ENCODE measurements around the gene CRMP1.
A peak's percentile ranks its signal among the peaks of the same experiment; 100 is the strongest.

CRMP1 gene

DNA sequence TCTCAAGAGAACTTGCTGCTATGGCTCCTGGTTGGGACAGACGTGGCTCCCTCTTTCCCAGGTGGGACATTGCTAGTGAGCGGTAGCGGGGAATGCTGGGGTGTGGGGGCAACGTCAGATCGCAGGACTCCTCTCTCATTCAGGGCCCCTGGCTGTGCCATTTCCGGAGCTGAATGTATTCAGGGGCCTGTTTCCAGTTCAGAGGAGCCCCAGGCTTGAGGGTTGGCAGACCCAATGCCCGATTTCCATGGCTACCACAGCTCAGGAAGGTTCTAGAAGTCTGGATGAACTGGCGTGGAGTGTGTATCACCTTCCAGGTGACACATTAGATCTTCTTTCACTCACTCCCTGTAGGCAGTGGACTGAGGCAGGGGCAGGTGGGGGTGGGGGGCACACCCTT is 26.2 kb upstream of the CRMP1 start:
- DNase-seq = no peak

DNA sequence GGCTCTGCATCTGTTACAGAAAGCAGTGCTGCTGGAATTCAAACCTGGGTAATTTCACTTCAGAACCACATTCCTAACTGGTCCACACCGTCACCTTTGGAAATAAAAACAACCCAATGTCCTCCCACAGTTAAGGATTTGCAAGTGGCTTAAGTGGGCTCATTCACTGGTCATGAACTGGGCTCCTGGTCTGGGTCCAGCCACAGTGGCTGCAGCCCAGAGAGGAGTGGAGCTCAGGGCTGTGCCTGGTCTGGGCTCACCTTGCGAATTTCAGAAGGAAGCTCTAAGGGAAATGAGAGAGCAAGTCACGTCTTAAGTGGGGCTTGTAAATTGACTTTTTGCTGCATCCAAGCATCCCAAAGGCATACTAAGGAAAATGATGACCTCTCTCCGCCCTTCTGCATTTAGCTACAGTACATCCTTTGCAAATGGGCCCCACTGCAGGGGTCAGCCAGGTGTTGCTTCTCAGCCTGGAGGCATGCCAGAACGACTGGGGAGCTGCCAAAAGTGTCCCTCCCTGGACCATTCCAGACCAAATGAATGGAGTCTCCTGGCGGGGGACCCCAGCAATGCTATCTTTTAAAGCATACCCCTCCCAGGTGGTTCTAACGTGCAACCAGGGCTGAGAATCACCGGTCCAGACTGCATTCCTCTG is 25.6 kb upstream of the CRMP1 start:
- no peak for DNase-seq

DNA sequence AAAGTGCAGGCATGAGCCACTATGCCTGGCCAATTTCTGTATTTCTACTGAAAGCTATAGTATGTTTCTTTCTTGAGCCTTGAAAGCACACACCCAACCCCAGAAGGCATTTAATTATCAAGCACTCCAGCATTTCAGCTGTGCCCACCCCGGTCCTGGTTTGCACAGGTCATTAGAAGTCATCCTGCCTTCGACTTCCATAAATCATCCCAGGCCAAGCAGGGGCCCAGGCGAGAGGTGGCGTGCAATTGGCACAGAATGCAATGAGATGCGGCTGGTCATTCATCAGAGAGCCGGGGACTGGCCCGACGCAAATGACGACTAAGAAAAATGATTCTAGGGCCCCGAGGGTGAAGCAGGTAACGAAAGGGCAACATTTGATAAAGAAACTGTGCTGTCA is 24.8 kb upstream of the CRMP1 start:
- DNase-seq = no peak

DNA sequence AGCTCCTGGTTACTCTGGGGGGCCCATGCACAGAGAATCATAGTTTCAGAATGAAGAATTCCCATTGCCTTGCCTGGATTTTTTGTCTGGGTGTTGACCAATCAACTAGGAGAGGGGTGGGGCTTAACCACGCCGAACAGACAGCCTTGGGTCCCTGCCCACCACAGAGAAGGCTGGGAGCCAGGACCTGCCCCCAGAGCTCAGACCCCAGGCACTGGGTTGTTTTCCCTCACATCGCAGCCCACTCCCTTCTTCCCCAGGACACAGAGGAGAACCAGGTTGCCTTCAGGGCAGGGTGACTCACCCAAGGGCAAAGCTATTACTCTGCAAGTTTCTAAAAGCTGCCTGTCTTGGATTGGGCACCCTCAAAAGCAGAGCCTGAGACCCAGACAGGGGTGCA is 23.3 kb upstream of the CRMP1 start:
- DNase-seq = no peak

DNA sequence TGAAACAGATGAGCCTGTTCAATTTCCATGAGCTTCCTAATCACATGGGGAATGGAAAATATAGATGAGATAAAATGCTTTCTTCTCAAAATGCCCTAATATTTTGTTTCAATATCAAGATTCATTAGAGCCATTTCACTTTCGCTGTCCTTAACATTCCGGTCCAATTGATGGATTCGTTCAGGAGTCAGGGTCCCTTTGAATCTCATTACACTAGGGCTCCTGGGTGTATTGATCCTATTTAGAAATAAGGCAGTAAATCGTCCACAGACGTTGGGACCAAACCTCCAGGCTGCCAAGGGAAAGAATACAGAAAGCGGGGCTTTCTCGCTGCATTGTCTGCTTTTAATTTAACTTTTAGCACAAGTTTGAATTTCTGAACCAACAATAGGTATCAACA is 20.6 kb upstream of the CRMP1 start:
- no peak for DNase-seq

DNA sequence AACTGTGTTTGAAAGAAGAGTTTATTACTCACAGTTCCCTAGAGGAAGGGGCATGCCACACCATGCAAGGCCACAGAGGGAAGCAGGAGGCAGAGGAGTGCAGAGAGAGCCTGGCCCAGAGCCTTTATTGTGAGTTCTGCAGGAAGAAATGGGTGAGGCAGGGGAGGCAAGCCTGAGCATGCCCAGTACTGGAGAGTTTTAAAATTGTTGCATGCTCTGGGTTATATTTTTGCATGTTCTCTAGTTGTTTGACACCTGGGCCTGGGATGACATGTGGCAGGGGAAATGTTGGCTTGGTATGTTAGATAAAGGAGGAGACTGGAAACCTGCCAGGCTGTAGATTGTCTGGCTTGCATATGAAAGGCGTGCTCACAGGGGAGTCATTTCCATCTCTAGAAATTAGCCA is 19.7 kb upstream of the CRMP1 start:
- DNase-seq = no peak

DNA sequence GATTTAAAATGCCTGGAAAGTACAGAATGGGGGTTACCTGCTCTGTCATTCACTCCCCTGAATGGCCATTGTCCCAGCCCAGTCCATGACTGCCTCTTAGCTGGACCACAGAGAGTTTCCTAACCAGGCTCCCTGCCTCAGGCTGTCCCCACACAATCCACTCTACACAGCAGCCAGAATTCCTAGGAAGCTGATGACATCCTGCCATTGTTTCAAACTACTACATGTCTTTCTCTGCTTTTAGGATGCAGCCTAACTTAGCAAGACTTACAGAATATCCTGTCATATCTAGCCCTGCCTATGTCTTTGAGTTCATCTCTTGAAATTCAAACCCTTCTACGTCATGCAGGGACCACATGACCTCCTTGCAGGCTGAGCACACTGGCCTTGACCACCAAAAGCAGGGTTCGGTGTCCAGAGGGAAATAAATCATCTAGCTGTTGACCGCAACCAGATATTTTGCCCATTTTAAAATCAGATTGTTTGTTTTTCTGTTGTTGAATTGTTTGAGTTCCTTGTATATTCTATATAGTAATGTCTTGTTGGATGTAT is 16.1 kb upstream of the CRMP1 start:
- no peak for DNase-seq

DNA sequence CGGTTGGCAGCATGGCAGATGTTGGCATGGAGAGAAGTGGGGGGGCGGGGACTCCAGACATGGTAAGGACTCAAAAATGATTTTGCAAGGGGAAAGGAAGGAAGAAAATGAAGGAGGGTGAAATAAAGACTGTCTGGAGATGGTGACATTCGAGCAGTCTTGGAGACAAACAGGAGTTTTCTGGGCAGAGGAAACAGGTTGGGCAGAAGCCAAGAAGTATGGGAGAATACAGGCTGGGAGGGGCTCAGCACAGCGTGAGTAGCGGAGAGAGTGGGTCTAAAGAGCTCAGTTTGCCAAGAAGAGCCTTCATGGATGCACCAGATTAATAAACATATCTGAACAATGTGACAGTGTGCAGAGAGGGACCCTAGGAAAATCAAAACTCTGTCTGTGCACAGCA is 13.3 kb upstream of the CRMP1 start:
- DNase-seq = no peak

DNA sequence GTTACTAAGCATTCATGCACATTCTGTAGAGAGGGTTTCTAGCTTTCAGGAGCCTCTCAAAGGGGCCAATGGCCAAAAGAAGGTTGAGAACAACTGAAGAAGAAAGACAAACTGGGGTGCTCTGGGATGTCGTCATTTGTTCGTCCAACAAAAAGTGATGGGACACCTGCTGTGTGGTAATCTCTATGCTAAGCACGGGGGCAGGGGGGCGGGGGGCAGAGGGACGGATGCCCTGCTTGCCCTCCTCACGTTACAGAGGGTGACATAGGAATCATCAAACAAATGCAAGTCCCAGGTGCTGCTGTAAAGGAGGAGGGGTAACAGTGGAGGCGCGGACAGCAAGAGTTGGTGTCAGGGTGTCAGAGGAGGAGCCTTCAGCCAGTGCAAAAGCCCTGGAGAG is 12.8 kb upstream of the CRMP1 start:
- DNase-seq = no peak

DNA sequence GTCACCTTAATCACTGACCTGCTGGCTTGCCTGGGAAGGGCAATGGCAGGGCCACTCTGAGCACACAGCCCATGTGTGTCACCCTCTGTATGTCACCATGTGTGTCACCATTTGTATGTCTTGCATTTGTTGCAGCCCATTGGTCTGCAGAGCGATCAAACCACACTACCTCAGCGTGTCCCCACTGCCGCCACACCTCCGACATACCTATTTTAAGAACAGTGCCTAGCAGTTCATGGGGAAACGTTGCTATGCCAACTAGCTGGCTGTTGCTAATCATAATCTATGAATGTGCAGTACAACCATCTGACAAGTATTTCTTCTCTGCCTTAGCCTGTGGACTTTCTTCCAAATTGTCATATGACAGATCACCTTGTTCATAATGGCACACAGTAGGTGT is 8.0 kb upstream of the CRMP1 start:
- DNase-seq = no peak

DNA sequence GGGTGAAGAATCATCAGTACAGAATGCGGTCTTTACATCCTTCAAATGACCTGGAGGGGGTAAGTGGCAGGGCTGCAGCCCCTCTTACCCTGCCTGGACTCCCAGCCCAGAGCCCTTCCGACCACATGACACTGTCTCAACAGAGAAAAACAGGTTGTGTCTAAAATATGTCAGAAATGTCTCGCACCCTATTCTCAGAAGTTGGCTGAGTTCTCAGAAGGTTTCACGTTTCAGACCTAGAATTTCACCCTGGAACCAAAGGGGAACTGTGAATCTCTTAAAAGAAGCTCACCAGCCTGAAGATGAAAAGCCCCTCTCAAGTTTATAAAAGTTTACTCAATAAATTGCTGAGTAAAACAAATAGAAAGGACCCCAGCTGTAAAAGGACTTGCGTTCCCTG is 7.0 kb upstream of the CRMP1 start:
- DNase-seq = no peak

DNA sequence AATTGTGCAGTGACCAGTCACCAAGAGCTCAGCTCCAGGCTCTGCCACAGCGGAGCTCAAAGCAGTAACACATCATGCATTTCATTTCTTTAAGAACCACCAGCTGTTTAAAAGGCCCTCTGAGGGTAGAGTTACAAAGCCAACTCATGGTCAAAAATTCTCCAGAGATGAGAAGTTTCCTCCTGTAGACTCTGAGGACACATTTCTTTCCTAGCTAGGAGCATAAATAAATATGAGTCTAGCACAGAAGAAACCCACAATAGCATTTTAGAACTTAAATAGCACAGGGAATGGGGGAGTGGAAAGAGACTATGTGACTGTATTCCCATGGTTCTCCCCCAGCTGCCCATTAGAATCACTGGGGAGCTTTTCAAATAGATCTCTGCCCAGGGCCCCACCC is 6.5 kb upstream of the CRMP1 start:
- DNase-seq = no peak

DNA sequence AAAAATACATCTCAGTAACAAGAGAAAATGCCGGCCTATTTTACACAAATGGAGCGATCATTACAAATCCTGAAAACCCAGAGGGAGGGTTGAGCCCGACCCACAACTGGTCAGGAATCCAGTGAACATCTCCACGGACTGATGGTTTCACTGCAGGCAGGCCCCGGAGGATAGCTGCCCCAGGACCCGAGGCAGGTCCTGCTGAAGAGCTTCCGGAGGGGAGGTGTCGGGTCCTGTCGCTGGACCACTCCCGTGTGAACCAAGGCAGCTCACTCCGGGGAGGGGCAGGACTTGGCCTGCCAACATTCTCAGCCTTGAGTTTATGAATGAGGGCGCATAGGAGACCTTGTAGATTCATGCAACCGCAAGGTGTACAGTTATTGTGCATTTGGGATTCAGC is 4.8 kb upstream of the CRMP1 start:
- no peak for DNase-seq

DNA sequence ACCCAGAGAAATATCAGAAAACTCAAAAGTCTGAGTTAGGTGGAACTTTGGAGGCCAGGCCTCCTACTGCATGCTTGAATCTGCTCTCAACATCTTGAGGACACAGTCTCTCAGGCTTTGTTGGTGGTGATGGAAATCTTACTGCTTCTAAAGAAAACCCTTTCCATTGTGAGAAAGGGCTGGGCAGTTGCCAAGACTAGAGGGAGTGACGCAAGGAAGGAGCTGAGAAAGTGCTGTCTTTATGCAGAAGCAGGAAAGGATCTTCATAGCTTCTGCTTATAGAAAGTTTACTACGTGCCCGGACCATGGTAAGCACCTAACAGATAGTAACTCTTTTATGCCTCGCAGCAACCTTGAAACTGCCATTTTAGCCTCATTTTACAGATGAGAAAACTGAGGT is 2.4 kb upstream of the CRMP1 start:
- no peak for DNase-seq

DNA sequence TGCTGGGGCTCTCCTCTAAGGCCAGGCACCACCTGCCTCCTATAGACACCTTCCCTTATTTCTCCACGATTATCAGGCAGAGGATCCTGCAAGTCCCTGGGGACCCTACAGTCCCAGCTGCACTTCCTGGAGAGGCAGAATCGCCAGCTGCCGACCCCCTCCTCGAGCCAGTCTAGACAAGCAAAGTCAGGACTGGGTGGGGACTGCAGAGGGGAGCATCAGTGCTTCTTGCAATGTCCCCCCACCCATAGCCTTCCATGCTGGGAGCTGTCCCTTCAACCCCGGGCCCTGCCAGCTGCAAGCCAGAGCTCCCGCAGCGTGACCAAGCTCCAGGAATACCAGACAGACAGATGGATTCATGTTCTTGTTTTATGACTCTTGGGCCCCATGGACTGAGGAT is 1.4 kb upstream of the CRMP1 start:
- DNase-seq = no peak

DNA sequence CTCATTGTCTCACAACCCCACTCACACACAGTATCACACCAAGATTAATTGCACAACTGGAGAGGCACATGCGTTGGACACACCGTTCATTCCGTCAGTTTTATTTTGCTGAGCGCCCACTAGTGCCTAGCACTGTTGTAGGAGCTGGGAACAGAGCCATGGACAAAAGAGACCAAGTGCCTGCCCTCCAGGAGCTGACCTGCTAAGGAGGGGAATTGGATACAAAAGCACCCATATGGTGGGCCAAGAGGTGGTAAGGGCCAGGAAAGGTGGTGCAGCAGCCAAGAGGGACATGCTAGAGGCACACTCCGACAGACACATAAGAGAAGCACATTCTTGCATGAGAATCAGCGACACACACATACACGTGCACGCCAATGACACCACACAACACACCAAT is 705 bp upstream of the CRMP1 start:
- DNase-seq = no peak

DNA sequence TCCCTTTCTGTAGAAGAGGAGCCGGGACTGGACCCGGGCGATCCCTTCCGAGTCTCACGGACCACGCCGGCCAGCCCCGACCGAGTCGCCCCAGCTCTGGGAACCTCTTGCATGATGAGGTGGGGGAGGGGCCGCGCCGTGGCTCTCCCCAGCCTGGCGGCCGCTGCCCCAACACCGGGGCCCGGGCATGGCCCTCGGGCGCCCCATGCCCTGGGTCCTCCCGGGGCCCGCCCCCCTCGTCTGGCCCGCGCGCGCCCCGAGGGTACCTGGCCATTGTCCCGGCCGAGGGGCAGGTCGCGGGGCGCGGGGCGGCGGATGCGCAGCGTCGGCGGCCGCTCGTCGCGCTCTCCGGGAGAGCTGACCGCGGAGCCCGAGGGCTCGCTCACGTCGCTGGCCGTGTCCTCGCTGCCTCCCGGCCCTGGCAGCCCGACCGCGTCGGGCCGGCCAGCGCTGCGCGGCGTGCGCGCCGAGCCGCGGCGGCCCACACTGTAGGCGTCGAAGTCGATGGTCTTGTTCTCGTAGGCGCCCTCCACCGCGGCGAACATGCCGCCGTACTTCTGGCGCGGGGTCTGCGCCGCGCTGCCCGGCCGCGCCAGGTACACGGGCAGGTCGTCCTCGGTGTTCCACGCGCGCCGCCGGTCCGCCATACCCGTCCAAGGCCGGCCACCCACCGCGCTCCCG is 423 bp downstream of the CRMP1 start:
- DNase-seq = no peak

DNA sequence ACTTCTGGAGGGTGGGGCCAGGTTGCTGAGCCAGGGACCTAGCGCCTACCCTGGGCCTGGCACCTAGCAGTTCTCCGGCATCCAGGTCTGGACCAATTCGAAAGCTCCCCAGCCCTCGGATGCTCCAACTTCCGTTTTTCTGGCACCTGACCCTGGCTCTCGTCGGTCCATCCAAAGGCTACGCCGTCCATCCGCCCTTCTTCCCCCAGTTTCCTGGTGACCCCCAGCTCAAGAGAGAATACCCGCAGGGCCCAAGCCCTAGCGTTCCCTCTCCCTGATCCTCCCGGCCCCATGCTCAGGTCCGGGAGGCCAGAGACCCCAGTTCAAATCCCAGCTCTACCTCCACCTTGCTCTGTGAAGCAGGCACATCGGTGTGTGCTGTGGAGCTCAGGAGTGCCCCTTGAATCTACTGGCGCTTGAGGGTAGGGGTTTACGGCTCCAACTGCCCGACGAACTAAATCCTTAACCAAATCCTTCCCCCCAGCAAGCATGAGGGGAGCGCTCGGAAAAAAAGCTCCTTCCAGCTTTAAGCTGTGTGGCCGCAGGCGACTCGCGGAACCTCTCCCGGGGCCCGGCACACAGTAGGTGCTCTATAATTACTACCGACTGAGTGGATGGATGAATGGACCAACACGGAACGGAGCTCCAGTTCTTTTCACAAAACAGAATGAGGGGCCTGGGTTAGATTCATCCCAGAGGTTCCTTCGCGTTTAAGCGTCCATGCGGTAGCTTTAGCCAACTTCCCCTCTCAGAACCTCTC is 1.1 kb downstream of the CRMP1 start:
- DNase-seq = no peak

DNA sequence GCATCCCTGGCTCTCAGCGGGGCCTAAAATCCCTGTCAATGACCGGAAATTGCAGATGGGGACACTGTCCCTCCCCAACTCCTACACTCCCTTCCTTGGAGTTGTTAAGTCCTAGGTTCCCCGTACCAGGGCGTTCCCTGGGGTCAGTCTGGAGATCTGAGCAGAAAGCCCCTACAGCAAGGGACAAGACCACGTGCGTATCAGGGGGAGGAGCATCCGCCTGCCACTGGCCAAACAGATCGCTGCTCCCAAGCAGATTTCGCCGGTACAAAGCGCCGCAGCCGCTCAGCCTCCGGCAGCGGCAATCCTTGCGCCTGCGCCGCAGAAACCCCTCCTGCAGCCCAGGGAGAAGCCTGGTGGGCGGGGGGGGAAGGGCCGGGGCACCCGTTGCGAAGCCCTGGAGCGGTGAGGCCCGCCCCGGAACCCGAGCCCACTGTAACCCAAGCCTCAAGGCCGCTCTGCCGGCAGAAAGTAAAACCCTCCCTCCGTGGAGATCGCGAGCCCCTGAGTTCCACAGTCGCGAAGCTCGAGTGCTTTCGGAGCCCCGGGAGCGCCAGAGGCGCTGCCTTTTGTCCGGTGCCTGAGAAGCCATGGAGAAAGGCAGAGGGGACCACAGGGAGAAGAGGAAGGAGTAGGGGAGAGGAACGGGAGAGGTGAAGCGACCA is 2.7 kb downstream of the CRMP1 start:
- peak; percentile 49 for DNase-seq

DNA sequence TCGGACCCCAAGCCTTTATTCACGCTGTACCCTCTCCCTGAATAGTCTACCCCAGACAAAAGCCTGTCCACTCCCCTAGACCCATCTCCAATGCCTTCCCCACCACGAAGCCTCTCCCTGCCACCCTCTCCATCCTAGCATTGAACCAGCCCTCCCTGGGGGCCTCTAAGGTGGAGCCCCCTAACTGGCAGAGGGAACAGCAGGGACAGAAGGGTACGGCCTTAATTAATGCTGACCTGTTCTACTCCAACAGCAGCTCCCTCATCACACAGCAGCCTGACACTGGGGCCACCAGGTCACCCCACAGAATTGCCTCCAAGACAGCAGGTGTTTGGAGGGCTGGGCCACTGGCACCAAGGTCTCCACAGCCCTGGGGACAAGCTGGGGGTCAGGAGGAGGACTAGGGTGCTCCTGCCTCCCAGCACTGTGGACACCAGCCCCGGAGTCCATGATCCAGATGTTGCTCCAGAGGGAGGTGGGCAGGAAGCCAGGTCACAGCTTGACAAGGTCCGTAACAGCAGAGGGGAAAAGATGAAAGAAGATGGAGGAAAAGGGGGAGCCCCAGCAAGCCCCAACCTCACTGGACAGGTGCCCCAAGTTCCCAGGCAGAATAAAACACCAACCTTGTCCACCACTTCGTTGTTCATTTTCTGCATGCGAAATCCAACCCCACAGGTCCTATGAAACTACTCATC is 3.7 kb downstream of the CRMP1 start:
- no peak for DNase-seq

DNA sequence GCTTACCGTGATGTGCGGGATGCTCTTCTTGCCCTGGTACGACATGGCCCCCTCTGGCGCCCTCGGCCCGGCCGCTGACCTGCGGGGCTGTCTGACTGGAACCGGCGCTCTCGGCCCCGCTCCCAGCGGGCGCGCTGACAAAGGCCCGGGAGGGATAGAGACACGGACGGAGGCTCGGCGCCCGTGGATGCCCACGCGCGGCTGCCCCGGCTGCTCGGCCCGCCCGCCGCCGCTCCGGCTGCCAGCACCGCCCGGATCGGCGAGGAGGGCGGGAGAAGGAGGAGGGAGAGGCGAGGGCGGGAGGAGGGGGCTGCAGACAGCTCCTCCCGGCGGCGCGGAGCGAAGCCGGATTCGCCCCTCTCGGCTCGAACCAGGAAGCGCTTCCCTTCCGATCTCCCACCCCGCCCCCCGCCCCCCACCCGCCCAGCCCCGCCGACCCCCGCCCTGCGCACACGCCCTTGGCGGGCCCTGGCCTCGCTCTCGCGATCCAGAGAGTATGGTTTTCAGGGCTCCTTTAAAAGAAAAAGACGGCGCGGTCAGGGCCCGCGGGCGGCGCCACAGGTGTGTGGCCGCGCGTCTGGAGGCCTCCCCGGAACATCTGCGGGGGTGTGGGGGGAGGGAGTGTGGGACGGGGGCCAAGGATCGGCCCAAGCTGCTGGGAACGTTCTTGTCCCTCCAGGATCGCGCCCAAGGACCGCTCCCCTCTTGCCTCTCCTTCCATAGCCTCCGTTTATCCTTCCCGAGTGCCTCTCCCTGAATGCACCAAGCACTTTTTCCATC is 4.5 kb downstream of the CRMP1 start:
- DNase-seq = no peak

All from NCI-H2107 (cell line).